Uterus (tissue), 2 donors: ENCODE results near the gene GLIPR1.

ENCODE experiments used
- CTCF ChIP-seq, 4 experiments: fragments of 200-600 bp in 2 of 4; fragments of 450-650 bp in 2 of 4; sonication (generic) in 2 of 4; IDR thresholded peaks; one replicate each; pipeline ENCODE4 v1.5.1; 2016 to 2019; ENCODE audit warnings: antibody characterized with exemption in 4 of 4, mild to moderate bottlenecking in 2 of 4, moderate library complexity in 1 of 4
- POLR2A ChIP-seq, 2 donors: fragments of 450-650 bp; IDR thresholded peaks; one replicate each; pipeline ENCODE4 v1.6.1; 2016; ENCODE audit warnings: antibody characterized with exemption in 2 of 2, mild to moderate bottlenecking in 1 of 2, moderate library complexity in 1 of 2

- no peak for TF ChIP-seq POLR2A (IDR thresholded peaks at IDR 0.05)
- no peak for TF ChIP-seq CTCF (IDR thresholded peaks at IDR 0.05)
Observed at GRCh38 chr12:75457191-75457590, 23.4 kb upstream of the GLIPR1 start.
